NCI-H2029 (cell line): ENCODE results near the gene INTS1.

ENCODE experiments used
- DNase-seq: peaks from one replicate; lab custom pipeline; 2025; lab: John Stamatoyannopoulos, UW

Gene INTS1

DNA sequence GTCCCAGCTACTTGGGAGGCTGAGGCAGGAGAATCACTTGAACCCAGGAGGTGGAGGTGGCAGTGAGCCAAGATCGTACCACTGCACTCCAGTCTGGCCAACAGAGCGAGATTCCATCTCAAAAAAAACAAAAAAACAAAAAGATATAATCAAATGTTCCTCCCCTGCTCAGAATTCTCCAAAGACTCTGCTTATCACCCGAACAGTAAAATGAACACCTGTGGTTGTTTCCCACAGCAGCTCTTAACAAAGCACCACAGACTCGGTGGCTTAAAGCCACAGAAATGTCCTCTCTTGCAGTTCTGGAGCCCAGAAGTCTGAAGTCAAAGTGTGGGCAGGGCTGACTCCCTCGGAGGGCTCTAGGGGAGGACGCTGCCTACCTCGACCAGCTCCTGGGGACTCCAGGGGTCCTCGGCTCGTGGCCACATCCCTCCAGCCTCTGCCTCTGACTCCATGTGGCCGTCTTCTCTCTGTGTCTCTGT lies 4.1 kb upstream of the INTS1 start:
- no peak for DNase-seq

DNA sequence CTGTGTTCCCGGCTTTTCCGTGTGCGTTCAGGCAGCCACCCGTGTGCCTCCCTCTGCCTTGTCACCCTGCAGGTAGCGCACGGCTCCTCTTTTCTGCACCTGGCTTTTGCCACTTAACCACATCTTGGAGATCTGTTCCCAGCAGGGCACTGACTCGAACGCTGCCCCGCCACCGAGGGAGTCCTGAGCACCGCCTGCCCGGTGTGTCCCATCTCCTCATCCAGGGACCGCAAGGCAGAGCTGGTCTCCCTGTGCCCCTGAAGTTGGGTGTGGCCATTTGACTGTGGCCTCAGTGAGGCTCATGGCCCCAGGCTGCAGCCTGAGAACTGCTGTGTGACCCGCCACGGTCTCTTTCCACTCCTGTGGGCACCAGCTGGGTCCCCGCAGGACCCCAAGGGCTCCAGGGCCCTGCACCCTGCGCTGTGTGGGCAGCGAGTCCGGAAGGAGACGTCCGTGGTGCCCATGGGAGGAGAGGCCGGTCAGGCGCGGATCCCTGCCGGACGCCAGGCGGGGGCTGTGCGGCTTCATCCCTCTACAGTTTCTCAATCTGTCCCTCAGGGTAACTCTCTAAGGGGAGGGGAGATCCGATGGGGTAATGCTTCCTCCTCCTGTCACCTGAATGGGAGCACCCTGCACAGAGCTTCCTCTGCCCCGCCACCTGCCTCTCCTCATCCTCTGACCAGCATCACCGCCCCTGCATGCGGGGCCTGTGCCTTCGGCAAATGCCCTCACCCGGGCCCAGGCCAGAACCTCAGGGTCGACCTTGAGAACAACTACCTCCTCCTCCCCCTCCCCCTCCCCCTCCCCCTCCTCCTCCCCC lies 1.8 kb upstream of the INTS1 start:
- DNase-seq: no peak

DNA sequence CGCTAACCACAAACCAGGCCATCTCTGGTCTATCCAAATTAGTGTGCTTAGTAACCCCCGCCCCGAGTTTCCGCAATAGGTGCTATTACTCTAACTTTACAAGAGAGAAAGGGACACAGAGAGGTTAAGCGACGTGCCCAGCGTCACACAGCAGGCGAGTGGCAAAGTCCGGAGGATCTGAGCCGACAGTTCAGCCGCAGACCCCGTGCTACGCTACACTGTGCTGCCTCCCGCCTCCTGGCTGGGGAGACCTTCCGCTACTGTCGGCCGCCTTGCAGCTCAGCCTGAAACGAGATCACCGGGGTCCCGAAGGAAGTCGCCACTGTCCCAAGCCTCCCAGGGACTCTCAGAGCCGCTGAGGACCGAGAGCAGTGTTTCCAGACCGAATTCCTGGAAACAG lies 799 bp downstream of the INTS1 start:
- no peak for DNase-seq

DNA sequence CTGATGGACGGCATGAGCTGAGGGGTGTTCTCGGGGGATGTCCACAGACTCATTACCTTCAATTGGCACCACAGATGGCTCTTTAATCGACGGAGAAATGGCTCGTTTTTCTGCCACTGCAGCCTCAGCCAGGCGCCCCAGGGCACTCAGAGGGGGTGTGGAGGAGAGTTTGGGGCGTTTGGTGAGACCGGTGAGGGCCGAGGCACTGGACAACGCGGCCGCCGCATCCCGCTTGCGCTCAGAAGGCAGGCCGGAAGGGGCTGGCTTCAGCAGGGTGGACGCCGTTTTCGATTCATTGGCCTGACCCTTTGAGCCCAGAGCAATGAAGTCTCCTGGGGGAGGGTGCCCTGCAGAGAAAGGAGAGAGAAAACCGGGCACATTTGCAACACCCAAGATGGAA lies 1.3 kb downstream of the INTS1 start:
- no peak for DNase-seq

DNA sequence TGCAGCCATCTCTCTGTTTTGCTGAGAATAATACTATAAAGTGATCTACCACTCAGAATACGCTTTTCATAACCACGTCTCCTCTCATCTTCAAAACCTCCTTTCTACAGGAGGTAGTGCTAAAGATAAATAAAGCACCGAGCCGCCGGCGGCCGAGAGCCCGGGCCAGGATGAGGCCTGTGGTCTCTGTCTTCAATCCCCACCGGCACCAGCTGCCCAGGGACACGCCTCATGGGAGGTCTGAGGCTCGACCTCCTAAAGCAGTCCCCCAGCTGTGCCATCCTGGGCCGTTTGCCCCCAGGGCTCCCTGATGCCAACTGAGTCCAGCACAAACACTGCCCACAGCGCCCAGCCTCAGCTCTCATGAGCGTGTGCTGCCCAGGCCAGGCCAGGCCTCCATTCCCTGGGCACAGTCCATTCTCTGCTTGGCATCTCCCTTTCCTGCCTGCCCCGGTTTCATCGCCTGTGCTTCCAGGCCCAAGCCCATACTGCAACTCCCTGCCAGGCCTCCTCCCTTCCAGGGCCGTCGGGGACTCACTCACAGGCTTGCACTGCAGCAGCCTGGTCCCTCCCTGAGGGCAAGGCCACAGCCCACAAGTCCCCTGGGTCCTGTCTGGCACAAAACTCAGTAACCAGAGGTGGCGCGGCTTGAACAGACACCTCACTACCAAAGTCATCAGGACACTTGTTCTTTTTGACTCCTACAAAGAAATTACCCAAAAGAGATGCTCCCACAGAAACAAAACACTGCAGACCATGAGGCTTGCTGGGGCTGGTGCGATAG lies 2.5 kb downstream of the INTS1 start:
- DNase-seq: no peak

DNA sequence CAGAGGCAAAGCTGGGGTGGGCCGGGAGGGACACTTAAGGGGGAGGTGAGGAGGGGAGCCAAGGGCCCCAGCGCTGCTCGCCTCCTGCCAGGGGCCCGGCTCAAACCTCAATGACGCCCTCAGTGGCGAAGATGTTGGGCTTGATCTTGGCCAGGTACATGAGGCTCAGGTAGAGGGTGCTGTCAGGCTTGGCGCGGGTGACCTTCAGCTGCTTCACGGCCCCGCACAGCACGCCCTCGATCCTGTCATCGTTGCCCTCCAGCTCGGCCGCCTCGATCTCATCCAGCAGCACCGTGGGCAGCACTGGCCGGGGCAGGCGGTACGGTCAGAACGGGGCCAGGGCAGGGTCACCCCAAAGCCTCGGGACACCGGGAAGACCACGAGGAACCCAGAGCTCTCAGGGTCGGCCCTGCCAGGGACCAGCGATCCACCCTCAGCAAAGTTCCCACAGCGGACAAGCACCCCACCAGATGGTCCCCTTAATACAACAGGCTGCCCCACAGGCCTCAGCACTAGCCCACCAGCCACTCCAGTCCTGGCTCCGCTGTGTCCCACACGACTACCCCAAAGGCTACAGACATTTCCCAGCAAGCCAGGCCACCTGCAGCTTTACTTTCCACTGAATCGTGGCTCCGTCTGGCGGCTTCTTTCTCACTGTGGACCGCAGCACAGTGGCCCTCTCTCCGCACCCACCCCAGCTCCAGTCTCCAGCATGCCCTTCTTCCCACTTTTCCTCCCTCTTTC lies 4.0 kb downstream of the INTS1 start:
- no peak for DNase-seq

DNA sequence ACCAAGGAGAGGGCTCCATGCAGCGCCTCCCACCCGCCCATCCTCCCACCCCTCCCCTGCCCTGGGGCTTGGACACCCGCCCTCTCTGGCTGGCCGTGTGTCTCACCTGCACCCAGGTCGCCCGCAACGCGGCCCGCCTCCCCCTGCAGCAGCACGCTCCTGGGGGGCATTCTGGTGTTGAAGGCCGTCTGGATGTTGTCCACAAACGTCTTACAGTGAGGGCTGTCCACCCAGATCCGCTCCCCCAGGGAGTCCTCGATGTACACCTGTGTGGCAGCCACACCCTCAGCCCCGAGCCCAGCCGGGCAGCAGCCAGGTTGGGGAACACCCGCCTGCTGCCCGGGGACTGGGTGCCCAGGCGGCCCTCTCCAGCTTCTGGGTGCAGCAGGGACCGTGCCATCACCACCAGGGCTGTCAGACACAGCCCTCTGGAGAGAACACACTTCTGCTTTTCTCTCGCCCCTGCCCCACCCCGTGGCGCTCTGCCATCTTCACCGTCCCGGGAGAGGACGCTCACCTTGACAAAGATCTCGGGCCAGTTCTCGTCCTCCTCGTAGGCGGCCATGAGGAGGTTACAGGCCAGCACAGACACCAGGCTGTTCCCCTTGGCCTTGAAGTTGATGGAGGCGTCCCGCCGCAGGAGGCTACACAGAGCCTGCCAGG lies 4.7 kb downstream of the INTS1 start:
- no peak for DNase-seq

DNA sequence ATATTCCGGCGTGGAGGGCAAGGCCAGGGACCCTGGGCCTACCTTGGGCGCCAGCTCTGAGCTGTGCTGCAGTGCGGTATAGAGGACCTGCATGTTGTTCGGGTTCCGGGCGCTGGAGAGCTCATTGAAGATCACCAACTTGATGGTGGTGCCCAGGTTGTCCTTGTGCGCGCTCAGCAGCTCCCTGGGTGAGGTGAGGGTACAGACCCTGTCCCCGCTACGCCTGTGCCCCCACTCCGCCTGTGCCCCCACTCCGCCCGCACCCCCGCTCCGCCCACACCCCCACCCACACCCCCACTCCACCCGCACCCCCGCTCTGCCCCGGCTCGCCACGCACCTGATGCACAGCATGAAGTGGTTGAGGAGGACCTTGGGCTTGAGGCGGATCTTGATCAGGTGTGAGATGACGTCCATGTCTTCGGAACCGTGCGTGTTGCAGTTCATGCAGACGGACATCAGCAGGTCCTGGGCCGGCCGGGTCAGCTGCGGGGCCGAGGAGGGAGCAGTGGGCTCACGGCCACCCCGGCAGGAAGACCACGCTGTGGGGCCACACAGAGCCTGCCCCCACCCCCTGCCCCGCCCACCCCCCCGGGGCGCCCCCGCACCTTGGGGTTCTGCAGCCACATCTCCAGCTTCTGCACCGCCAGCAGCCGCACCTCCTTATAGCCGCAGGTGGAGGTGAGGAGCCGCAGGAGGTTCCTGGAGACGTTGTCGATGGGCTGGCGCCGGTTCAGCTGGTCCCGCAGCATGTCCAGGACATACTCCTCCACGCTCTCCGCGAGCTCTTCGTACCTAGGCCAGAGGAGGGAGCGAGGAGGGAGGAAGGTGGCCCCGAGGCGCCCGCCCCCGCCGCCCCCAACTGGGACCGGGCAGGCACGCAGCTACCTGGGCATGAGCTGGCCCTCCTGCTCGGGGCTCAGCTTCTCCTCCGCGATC lies 5.6 kb downstream of the INTS1 start:
- DNase-seq: no peak

DNA sequence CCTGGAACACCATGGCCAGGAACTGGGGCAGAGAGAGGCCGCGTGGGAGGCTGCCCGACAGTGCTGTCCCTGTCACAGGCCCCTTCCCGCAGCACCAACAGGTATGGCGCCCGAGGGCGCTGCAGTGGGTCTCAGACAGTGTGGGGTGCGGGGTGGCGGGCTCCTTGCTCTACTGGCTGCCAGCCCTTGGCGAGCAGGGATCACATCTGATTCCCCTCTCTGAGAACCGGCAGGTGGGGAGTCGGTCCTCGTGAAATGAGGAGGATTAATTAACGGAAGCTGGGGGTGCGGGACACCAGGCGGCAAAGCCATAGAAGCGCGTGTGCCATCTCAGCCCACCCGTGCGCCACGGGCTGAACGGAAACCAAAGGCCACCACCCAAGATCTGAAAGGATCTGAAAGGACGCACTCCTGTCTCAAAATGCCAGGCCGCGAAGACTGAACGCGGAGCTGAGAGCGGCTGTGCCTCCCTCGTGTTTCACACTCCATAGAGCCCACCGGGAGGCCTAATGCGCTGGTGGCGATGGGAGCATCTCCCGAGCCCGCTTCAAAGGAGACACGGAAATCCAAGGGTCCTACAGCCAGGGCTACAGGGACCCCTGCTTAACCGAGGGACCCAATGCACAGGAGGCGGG lies 6.8 kb downstream of the INTS1 start:
- DNase-seq: no peak

DNA sequence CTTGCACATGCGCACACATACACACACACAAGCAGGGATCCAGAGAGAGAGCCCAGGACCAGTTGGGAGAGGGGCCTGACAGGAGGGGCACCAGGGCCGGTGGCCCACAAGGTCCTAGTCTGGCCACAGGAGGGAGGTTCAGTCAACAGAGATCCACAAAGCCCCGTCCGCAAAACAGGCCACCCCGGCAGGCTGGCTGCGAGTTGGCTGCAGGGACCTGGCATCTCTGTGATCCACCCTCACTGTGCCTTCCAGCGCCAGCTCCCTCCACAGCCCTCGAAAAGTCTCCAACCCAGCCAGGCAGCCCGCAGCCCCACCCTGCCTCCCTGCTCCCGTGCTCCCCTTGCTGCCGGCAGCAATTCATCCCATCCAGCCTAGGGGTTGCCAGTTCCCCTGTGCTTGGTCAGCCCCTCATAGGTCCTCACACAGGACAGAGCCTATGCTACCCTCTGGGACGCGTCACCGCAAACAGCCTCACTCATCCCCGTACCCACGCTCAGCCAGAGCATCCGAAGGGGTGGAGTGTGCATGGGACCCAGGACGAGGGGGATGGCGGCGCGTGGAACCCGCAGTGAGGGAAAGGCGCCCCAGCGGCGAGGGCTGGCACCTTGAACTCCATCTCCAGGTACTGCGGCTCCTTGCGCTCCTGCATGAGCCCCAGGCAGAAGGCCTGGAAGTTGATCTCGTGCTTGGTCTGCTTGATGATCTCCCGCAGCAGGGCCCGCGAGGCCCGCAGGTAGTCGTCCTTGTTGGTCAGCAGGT lies 7.5 kb downstream of the INTS1 start:
- DNase-seq: no peak

DNA sequence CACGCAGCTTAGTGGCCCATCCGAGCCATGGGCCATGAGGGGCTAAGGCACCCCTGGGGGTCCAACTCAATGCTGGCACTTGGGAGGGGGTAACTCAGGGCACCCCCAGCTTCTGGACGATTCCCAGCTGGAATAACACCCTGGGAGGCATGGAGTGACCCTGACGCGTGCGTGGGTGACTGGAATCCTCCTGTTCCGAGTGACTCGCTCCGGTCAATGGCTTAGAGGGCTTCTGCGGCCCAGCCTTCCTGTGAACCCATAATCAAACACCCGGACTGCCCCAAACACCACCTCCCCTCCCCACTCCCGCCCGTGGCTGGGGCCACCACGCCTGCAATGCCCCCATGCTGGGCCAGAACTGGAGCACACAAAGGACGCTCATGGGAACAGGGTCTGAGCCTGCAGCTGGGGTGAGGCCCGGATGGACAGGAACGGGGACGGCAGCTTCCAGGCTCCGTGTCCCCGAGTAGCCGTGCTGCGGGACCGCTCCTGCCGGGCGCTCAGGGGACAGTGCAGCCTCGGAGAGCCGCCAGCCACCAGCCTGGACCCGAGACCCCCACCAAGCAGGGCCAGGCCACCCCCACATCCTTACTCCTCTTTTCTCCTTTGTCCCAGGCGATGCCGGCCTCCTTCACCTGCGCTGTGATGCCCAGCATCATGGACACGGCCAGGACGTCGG lies 8.5 kb downstream of the INTS1 start:
- no peak for DNase-seq

DNA sequence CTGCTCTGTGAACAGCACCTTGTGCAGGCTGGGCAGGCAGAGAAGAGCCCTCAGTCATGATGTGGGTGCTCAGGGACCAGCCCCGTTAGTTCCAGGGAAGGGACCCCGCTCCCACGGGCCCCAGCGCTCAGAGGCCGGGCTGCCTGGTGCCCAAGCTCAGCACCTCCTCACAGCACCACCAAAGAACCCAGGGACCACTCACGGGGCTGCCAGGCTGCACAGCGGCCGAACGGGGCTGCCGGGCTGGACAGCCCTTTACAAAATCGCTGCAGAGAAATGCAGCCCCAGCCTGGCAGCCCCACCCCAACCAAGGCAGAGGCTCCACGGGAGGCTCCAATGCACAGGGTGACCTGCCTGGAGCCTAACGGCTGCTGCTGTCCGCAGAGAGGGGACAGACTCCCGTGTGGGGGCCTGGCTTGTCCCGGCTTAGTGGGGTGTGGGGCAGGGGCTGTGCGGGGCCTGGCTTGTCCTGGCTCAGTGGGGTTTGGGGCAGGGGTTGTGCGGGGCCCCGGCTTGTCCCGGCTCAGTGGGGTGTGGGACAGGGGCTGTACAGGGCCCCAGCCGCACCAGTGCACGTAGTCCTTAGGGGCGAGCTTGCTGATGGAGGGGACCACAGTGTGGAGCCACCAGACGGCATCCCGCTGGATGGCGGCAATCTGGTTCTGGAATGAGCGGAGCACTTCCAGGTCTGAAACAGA lies 9.2 kb downstream of the INTS1 start:
- DNase-seq: no peak

DNA sequence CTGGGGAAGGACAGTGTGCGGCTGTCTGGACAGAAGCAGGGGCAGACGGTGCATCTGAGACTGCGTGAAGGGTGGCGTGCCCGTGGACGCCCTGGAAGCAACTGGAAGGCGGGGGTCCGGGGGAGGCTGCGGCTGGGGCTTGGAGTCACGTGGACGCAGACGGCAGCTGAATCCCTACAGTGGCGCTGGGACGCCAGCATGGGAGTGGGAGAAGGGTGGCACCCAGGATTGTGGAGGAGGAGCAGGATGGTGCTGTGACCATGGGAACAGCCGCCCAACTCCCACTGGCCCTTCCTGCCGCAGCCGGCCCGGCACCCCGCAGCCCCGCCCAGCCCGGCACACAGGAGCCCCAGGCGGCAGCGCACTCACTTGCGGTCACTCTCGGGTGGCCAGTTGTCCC lies 9.7 kb downstream of the INTS1 start:
- DNase-seq: no peak

DNA sequence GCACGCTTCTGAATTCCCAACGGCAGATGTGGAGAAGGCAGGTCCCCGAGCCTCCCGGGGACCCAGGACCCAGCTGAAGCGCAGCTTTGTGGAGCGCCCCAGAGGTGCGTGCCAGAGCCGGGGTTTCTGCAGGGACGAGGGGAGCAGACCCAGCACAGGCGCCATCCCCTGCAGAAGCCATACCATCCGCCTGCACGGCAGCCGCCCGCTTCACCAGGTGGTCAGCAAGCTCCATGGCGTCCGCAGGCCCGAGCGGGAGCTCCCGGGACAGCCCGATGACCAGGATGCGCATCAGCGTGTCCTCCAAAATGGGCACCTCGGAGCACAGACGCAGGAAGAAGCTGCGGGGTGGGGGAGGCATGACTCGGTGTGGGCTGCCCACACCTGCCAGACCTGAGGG lies 10.6 kb downstream of the INTS1 start:
- no peak for DNase-seq

DNA sequence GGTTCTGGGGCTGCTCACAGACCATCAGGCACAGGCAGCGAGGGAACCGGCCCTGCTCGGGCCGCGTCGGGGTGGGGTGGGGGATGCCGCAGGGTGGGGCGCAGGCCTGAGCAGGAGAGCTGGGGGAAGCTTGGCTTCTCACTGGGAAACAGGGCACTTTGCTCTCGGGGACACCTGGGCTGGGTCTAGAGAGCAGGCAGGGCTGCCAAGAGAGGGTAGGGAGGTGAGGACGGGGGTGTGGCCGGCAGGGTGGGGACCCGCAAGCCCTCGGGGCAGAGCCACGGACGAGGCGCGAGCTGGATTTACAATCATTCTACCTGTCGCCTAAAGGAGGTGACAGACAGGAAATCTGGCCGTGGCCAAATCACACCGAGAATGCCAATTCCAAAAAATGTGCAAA lies 11.1 kb downstream of the INTS1 start:
- no peak for DNase-seq

DNA sequence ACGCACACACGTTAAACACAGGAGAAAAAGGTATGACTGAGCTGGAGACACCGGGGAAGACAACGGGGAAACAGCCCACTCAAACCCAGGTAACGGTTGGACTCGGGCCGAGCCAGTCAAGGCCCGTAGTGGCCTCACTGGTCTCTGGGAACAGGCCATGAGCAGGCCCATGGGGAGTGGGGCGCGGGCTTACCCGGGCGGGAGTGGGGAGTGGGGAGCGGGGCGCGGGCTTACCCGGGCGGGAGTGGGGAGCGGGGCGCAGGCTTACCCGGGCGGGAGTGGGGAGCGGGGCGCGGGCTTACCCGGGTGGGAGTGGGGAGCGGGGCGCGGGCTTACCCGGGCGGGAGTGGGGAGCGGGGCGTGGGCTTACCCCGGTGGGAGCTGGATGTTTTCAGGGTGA lies 11.5 kb downstream of the INTS1 start:
- no peak for DNase-seq

DNA sequence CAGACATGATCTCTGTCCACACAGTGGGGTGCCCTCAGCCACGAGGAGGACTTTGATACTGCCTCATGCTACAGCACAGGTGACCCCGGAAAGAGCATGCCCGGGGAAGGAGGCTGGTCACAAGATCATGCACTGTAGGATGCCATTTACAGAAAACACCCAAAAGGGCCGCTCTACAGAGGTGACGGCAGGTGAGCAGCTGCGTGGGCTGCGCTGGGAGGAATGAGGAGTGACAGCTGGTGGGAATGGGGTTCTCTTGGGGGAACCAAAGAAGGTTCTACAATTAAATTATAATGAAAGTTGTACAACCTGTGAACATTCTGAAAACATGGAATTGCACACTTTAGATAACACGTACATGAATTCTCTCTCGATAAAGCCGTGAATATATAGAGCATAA lies 12.0 kb downstream of the INTS1 start:
- DNase-seq: no peak

DNA sequence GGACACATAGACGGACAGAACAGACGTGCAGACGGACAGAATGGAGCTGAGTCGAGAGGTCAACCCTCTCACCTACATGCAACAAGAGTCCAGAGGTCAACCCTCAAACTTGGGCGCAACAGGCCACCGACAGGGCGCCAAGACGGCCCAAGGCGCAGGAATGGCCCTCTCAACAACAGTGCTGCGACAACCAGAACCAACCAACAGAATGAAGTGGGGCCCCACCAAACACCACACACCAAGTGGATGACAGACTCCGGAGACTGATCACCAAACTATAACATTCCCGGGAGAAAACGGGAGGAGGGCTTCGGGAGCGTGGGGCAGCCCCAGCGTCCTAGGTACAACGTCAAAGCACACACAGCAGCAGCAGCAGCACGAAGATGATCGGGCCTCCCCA lies 13.4 kb downstream of the INTS1 start:
- no peak for DNase-seq

DNA sequence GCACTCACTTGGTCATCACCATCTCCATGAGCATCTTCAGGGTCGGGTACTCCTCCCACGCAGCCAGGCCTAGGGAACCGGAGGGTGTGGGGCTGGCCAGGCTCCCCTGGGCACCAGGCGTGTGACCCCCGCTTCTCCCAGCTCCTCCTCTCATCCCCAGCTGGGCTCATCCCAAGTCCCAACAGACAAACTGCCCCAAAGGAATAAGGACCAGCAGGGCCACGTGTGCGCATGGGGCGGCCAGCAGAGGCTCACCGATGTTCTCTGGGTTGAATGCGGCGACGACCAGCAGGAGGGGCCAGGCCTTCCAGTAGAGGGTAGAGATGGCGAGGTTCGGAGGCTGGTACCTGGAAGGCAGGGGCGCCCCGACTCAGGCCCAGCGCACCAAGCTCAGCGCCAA lies 14.9 kb downstream of the INTS1 start:
- DNase-seq: no peak
